Kidney epithelial cell (primary cell): Measurements from ENCODE around the gene ABCB9. TPM values are rescaled to one million over a fixed set of nuclear protein-coding genes. Genes with fewer than 3 reads are reported as not detected.
"Not testable (repeated sequence)": the region's sequence is repeated elsewhere in the genome, so short reads cannot be mapped to it uniquely, and the experiment has no call there.

Source experiments
- DNase-seq: peaks from one replicate; pipeline ENCODE4 v3.0.0-alpha.2; 2010; ENCODE audit warnings: low read depth
- H3K27me3 ChIP-seq: 2 replicates; pipeline ENCODE4 v1.6.0; 2011; ENCODE audit warnings: low read length; ENCODE audit not compliant: control insufficient read depth, insufficient read depth
- H3K36me3 ChIP-seq: 2 replicates; pipeline ENCODE4 v1.5.1; 2011; ENCODE audit warnings: low read length; ENCODE audit not compliant: control insufficient read depth, insufficient read depth
- H3K4me3 ChIP-seq: 2 replicates; pipeline ENCODE4 v1.5.1; 2011; ENCODE audit warnings: low read depth, mild to moderate bottlenecking, control low read depth, low read length
- total RNA-seq: library from RNA; depleted of rRNA; stranded (reverse); fragments of >200 nt; gene quantifications from 2 replicates; pipeline ENCODE4 v1.2.3, GENCODE V29; 2015
- TF ChIP-seq, protein P1 (sequence below): IDR thresholded peaks from 2 replicates; pipeline ENCODE4 v1.5.1; 2011; ENCODE audit warnings: mild to moderate bottlenecking, moderate library complexity, low read length, control low read depth, inconsistent platforms; ENCODE audit not compliant: insufficient read depth, poor library complexity, severe bottlenecking

Gene ABCB9
- total RNA-seq, 1 donor from 2014 or later = 10.6 TPM

- TF ChIP-seq, protein P1, sequence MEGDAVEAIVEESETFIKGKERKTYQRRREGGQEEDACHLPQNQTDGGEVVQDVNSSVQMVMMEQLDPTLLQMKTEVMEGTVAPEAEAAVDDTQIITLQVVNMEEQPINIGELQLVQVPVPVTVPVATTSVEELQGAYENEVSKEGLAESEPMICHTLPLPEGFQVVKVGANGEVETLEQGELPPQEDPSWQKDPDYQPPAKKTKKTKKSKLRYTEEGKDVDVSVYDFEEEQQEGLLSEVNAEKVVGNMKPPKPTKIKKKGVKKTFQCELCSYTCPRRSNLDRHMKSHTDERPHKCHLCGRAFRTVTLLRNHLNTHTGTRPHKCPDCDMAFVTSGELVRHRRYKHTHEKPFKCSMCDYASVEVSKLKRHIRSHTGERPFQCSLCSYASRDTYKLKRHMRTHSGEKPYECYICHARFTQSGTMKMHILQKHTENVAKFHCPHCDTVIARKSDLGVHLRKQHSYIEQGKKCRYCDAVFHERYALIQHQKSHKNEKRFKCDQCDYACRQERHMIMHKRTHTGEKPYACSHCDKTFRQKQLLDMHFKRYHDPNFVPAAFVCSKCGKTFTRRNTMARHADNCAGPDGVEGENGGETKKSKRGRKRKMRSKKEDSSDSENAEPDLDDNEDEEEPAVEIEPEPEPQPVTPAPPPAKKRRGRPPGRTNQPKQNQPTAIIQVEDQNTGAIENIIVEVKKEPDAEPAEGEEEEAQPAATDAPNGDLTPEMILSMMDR = no peak
- Histone ChIP-seq H3K4me3 (no peak overlapping the region), H3K36me3 (no peaks in the 10 kb centered on the region), H3K27me3 (no peaks in the 10 kb centered on the region)
- DNase-seq = no peak
Observed at GRCh38 chr12:122909442-122910288, 56.6 kb downstream of the ABCB9 start.

- no peaks in the 10 kb centered on the region for H3K36me3 ChIP-seq
- TF ChIP-seq, protein P1 = no peak
- H3K4me3 ChIP-seq = no peak overlapping the region
- no peaks in the 10 kb centered on the region for H3K27me3 ChIP-seq
- no peak for DNase-seq
Observed at GRCh38 chr12:122908915-122909314, 57.3 kb downstream of the ABCB9 start.

- H3K27me3 ChIP-seq, H3K36me3 ChIP-seq, H3K4me3 ChIP-seq, DNase-seq: not testable (repeated sequence)
Observed at GRCh38 chr12:122905258-122905657, 61.0 kb downstream of the ABCB9 start.

GRCh38 chr12:122903693-122904034 is 62.6 kb downstream of the ABCB9 start:
- no peak overlapping the region for H3K4me3 ChIP-seq
- no peak for DNase-seq

DNA sequence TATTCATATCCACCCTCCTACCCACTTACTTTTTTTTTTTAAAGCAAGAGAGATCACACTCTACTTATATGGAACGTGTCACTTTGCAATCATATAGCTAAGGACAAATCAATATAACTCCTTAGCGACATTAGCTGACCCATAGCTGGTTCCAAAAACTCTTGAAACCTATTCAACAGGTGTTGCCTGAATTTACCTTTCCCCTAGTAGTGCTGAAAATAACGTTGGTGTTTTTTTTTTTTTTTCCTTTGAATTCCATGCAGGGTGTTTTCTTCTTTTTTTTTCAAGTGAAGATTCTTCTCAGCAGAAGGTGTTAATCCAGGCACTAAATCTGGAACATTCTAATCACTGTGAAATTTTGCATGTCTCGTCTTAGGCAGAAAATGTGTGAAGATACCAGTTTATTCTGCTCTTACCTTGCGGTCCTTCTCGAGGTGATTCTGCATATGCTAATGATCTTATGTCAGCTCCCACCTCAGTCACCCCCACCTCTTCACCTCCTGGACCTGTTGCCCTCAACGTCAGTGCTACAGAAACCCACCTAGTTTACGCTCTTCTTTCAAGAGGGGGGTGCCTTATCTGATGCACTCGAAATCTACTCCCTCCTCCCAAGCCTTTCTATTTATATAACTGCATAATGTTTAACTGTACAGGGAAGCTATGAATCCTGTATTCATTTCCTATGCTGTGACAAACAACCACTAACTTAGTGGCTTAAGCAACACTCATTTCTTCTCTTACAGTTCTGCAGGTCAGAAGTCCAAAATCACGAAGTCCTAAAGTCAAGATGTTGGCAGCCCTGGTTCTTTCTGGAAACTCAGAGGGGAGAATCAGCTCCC is 63.2 kb downstream of the ABCB9 start:
- H3K4me3 ChIP-seq = no peak overlapping the region
- TF ChIP-seq, protein P1 = no peak

More at GRCh38 chr12:122903693-122904034, 62.6 kb downstream of the ABCB9 start:
- TF ChIP-seq, protein P1 = no peak
- Histone ChIP-seq H3K27me3 (no peaks in the 10 kb centered on the region), H3K36me3 (no peaks in the 10 kb centered on the region)

GRCh38 chr12:122899887-122900286 is 66.4 kb downstream of the ABCB9 start:
- no peaks in the 10 kb centered on the region for H3K27me3 ChIP-seq
- H3K4me3 ChIP-seq = no peak overlapping the region
- H3K36me3 ChIP-seq = no peaks in the 10 kb centered on the region
- no peak for DNase-seq
- TF ChIP-seq, protein P1 = no peak

More for the DNA sequence above, 63.2 kb downstream of the ABCB9 start:
- no peaks in the 10 kb centered on the region for H3K36me3 ChIP-seq
- no peak for DNase-seq
- no peaks in the 10 kb centered on the region for H3K27me3 ChIP-seq
